A549 (cell line): ENCODE data around the gene DOCK1. TPM values are rescaled to one million over a fixed set of nuclear protein-coding genes. Genes with fewer than 3 reads are reported as not detected.

Source experiments
- ATAC-seq, 2 experiments: fragments of 200-7000 bp in 1 of 2; fragments of >200 bp in 1 of 2; cut with Nextera tagmentation in 1 of 2; cut with Tn5 transposase in 1 of 2; 3 replicates each; pipeline versions ENCODE4 v1.8.0 to v1.9.1; 2018 to 2020; ENCODE audit warnings: mild to moderate bottlenecking in 1 of 2, moderate library complexity in 1 of 2
- CTCF ChIA-PET: fragments of 300-600 bp; sonication (Branson Sonifier 250); formaldehyde crosslinking; extraction: SDS; loops from one replicate; lab custom pipeline; 2021; ENCODE audit warnings: antibody characterized with exemption, inconsistent platforms; lab: Yijun Ruan, JAX
- POLR2A ChIA-PET: fragments of 350-600 bp; formaldehyde crosslinking; extraction: SDS; loops from one replicate; lab custom pipeline; 2021; ENCODE audit warnings: antibody characterized with exemption, inconsistent platforms; lab: Yijun Ruan, JAX
- DNase-seq, 2 experiments: peaks; one replicate each; pipeline versions ENCODE4 v3.0.0 to v3.0.0-alpha.2; 2011 to 2016; ENCODE audit warnings: low read depth in 1 of 2, low spot score in 1 of 2
- FAIRE-seq: peaks from 2 replicates; lab custom pipeline; 2011; peaks lifted over from hg19 to GRCh38; lab: Jason Lieb, UNC
- H3K27ac ChIP-seq, 2 experiments: fragments of >200 bp; sonication (Bioruptor Twin); formaldehyde crosslinking; 3 replicates each; pipeline ENCODE4 v1.5.1; 2016 to 2017
- H3K4me1 ChIP-seq: fragments of >200 bp; sonication (Bioruptor Twin); formaldehyde crosslinking; 3 replicates; pipeline ENCODE4 v1.6.1; 2016
- H3K4me2 ChIP-seq: fragments of >200 bp; sonication (Bioruptor Twin); formaldehyde crosslinking; 3 replicates; pipeline ENCODE4 v1.6.1; 2016
- H3K4me3 ChIP-seq: fragments of >200 bp; sonication (Bioruptor Twin); formaldehyde crosslinking; 3 replicates; pipeline ENCODE4 v1.5.1; 2016
- H3K9me3 ChIP-seq: fragments of >200 bp; sonication (Bioruptor Twin); formaldehyde crosslinking; 3 replicates; pipeline ENCODE4 v1.6.1; 2016
- EHMT2 ChIP-seq: fragments of 200-600 bp; sonication (generic); IDR thresholded peaks from 2 replicates; pipeline ENCODE4 v1.6.1; 2016; ENCODE audit warnings: antibody characterized with exemption, low read depth, mild to moderate bottlenecking, moderate library complexity
- EP300 ChIP-seq, 2 experiments: fragments of >200 bp; sonication (Bioruptor Twin); formaldehyde crosslinking; IDR thresholded peaks; 2 replicates in 1 of 2; 3 replicates in 1 of 2; pipeline ENCODE4 v1.6.1; 2016 to 2017
- HDAC2 ChIP-seq: fragments of 200-600 bp; sonication (generic); IDR thresholded peaks from 2 replicates; pipeline ENCODE4 v1.6.1; 2016
- JUN ChIP-seq, 2 experiments: fragments of >200 bp; sonication (Bioruptor Twin); formaldehyde crosslinking; IDR thresholded peaks; 2 replicates in 1 of 2; 3 replicates in 1 of 2; pipeline ENCODE4 v1.6.1; 2016 to 2017
- MAFK ChIP-seq: fragments of 450-650 bp; IDR thresholded peaks from 2 replicates; pipeline ENCODE4 v1.6.1; 2014; ENCODE audit not compliant: partially characterized antibody
- MAZ ChIP-seq: fragments of 150-350 bp; IDR thresholded peaks from 2 replicates; pipeline ENCODE4 v1.6.1; 2014; ENCODE audit warnings: antibody characterized with exemption, low read depth, low read length, borderline replicate concordance
- MYC ChIP-seq: IDR thresholded peaks from 2 replicates; pipeline ENCODE4 v1.6.1; 2012; ENCODE audit warnings: mild to moderate bottlenecking, inconsistent platforms, low read length, improper control_type of control experiment, borderline replicate concordance
- POLR2A ChIP-seq: IDR thresholded peaks from 2 replicates; pipeline ENCODE4 v1.6.1; 2012; ENCODE audit warnings: mild to moderate bottlenecking, low read length
- POLR2AphosphoS2 ChIP-seq: conservative IDR thresholded peaks from 2 replicates; pipeline ENCODE4 v1.6.1; 2012; ENCODE audit warnings: low read length, improper control_type of control experiment, inconsistent platforms
- RAD21 ChIP-seq, 2 experiments: fragments of >200 bp in 1 of 2; sonication (Bioruptor Twin) in 1 of 2; formaldehyde crosslinking in 1 of 2; IDR thresholded peaks in 1 of 2; conservative IDR thresholded peaks in 1 of 2; 2 replicates in 1 of 2; 3 replicates in 1 of 2; pipeline ENCODE4 v1.6.1; 2012 to 2018; ENCODE audit warnings: inconsistent platforms in 1 of 2
- SMC3 ChIP-seq: fragments of >200 bp; sonication (Bioruptor Twin); formaldehyde crosslinking; IDR thresholded peaks from 3 replicates; pipeline ENCODE4 v1.6.1; 2018; ENCODE audit warnings: inconsistent platforms
- SREBF2 ChIP-seq: fragments of 450-650 bp; IDR thresholded peaks from 2 replicates; pipeline ENCODE4 v1.6.1; 2014; ENCODE audit warnings: mild to moderate bottlenecking, moderate library complexity
- ZSCAN20 ChIP-seq: fragments of 250-450 bp; sonication (Bioruptor Pico); IDR thresholded peaks from 2 replicates; pipeline ENCODE4 v1.8.0; 2022; ENCODE audit warnings: mild to moderate bottlenecking, moderate library complexity
- whole genome bisulfite sequencing: methylation state at CpG from one replicate; pipeline ENCODE4 v1.1.6; 2017; ENCODE audit errors: missing lambda C conversion rate; 5-methylcytosine and 5-hydroxymethylcytosine counted together
- polyA plus RNA-seq, 4 experiments: library from polyadenylated mRNA; depleted of rRNA in 3 of 4; stranded (reverse); fragments of >200 nt; fragmentation: RNase III in 1 of 4; extraction: RNeasy Plus Mini Kit Qiagen cat#74134 plus additional on column Dnase treatment in 1 of 4; gene quantifications; 2 replicates in 3 of 4; 3 replicates in 1 of 4; pipeline ENCODE4 v1.2.3, GENCODE V29; 2011 to 2017
- TF ChIP-seq, protein P1 (sequence below): fragments of 250-450 bp; sonication (Bioruptor Pico); IDR thresholded peaks from 2 replicates; pipeline ENCODE4 v1.5.0; 2021; ENCODE audit warnings: mild to moderate bottlenecking, moderate library complexity, borderline replicate concordance
- TF ChIP-seq, protein P2 (sequence below): fragments of >200 bp; sonication (Bioruptor Twin); formaldehyde crosslinking; IDR thresholded peaks from 3 replicates; pipeline ENCODE4 v1.5.1; 2016

DOCK1 gene
- polyA plus RNA-seq, 2 of the 4 experiments (the other 2 are of a cell fraction), result 22.6 to 28.2 TPM

DNA sequence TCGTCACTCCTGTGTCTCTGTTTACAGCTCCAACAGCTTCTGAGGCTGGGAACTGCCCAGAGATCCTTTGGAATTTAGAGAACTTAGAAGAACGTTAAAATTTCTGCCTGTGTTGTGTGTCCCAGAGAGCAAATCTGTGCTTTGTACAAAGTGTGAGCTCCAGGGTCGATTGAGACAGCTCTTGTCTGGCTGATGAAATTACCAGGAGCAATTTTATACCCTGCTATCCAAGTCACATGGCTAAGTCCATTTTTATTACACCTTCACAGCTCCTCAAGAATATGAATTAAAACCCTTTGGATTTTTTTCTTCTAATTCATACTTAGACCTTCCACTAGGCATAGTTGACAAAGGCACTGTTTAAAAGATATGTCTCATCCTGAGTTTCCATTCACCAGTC, 337.7 kb downstream of the DOCK1 start (continued):
- TF ChIP-seq, protein P1, sequence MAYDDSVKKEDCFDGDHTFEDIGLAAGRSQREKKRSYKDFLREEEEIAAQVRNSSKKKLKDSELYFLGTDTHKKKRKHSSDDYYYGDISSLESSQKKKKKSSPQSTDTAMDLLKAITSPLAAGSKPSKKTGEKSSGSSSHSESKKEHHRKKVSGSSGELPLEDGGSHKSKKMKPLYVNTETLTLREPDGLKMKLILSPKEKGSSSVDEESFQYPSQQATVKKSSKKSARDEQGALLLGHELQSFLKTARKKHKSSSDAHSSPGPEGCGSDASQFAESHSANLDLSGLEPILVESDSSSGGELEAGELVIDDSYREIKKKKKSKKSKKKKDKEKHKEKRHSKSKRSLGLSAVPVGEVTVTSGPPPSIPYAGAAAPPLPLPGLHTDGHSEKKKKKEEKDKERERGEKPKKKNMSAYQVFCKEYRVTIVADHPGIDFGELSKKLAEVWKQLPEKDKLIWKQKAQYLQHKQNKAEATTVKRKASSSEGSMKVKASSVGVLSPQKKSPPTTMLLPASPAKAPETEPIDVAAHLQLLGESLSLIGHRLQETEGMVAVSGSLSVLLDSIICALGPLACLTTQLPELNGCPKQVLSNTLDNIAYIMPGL (CRISPR knock-in tag), result no peak
- no peak for TF ChIP-seq SREBF2
- no peak for TF ChIP-seq POLR2AphosphoS2
- TF ChIP-seq JUN (IDR thresholded peaks at IDR 0.05), result no peak

GRCh38 chr10:127243490-127244272, 338.5 kb downstream of the DOCK1 start:
- no peaks in the 10 kb centered on the region for H3K4me1 ChIP-seq
- 15% methylated on average over 4 of the region's 4 CpGs for WGBS
- TF ChIP-seq MAZ, result no peak
- TF ChIP-seq SMC3, result peak; percentile 57; the same call in 2 of the 3 replicates
- TF ChIP-seq, protein P2, sequence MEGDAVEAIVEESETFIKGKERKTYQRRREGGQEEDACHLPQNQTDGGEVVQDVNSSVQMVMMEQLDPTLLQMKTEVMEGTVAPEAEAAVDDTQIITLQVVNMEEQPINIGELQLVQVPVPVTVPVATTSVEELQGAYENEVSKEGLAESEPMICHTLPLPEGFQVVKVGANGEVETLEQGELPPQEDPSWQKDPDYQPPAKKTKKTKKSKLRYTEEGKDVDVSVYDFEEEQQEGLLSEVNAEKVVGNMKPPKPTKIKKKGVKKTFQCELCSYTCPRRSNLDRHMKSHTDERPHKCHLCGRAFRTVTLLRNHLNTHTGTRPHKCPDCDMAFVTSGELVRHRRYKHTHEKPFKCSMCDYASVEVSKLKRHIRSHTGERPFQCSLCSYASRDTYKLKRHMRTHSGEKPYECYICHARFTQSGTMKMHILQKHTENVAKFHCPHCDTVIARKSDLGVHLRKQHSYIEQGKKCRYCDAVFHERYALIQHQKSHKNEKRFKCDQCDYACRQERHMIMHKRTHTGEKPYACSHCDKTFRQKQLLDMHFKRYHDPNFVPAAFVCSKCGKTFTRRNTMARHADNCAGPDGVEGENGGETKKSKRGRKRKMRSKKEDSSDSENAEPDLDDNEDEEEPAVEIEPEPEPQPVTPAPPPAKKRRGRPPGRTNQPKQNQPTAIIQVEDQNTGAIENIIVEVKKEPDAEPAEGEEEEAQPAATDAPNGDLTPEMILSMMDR, result peak; percentile 66
- TF ChIP-seq RAD21 (conservative IDR thresholded peaks at IDR 0.05 in 1 of 2, IDR thresholded peaks at IDR 0.05 in 1 of 2), result peak; percentile 54 to 55
- no peak for TF ChIP-seq MYC
- no peak for TF ChIP-seq POLR2A
- DNase-seq, result peak; percentile 48 to 57
- peak; percentile 93 to 97 for ATAC-seq
- no peak for FAIRE-seq
- no peak overlapping the region for H3K27ac ChIP-seq
- POLR2A ChIA-PET, result no interaction called here
- CTCF ChIA-PET, result interaction anchor here (0.7 to 1.6 kb wide), 7 partner anchors 9 to 96 kb away, joined by 3 to 9 read pairs (median 3); no protein-coding TSS in a partner anchor
- no peak overlapping the region for H3K4me3 ChIP-seq
- no peaks in the 10 kb centered on the region for H3K9me3 ChIP-seq
- no peak overlapping the region for H3K4me2 ChIP-seq

- CTCF ChIA-PET, result no interaction called here
- Histone ChIP-seq H3K27ac (no peak overlapping the region), H3K4me1 (no peaks in the 10 kb centered on the region), H3K4me2 (no peak overlapping the region), H3K4me3 (no peak overlapping the region), H3K9me3 (no peaks in the 10 kb centered on the region)
- no peak for DNase-seq
- TF ChIP-seq MAFK (peak; percentile 47), EP300 (IDR thresholded peaks at IDR 0.05) (no peak), ZSCAN20 (CRISPR knock-in tag) (no peak), HDAC2 (no peak)
- no peak for FAIRE-seq
- ATAC-seq, result no peak
- WGBS, result 82% methylated on average over 10 of the region's 10 CpGs
- POLR2A ChIA-PET, result no interaction called here
These were observed 340.2 kb downstream of the DOCK1 start for GRCh38 chr10:127245456-127245855.

- DNase-seq, result no peak
- CTCF ChIA-PET, result no interaction called here
- 93% methylated on average over 5 of the region's 5 CpGs for WGBS
- TF ChIP-seq EHMT2, result no peak
- H3K4me1 ChIP-seq, result no peaks in the 10 kb centered on the region
- ATAC-seq, result no peak
- POLR2A ChIA-PET, result no interaction called here
- no peak for FAIRE-seq
- no peak overlapping the region for H3K4me3 ChIP-seq
- no peaks in the 10 kb centered on the region for H3K9me3 ChIP-seq
- no peak overlapping the region for H3K4me2 ChIP-seq
- no peak overlapping the region for H3K27ac ChIP-seq
These were observed 344.8 kb downstream of the DOCK1 start for GRCh38 chr10:127250031-127250430.
